Skin of body (tissue), 2 donors: ENCODE data around the gene MYO15B. TPM values are rescaled to one million over a fixed set of nuclear protein-coding genes. Genes with fewer than 3 reads are reported as not detected.
A peak's percentile ranks its signal among the peaks of the same experiment; 100 is the strongest.
"Not testable (repeated sequence)": the region's sequence is repeated elsewhere in the genome, so short reads cannot be mapped to it uniquely, and the experiment has no call there.

Experiments used
- DNase-seq: peaks from one replicate; lab custom pipeline; 2025; lab: John Stamatoyannopoulos, UW
- total RNA-seq: library from RNA; depleted of rRNA; stranded (reverse); fragments of >200 nt; gene quantifications from one replicate; pipeline ENCODE4 v1.2.3, GENCODE V29; 2014

The MYO15B gene
- total RNA-seq, 1 donor from 2014 or later = 117 TPM

DNA sequence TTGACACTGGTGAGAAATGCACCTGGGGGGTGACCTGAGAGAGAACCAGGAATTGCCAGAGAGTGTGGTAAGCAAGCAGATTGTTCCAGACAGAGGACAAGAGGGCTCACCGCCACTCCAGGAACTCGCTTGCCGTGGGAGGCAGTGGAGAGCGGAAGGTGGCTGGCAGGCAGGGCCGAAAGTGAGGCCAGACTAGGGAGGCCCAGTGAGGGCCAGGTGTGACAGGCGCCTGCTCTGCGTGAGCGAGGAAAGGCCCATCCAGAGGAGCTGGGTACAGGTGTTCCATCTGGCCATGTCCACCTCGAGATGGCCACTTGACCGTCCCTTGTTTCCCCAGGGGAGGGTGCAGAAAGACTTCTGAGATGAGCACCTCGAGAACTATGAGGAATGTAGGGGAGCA, 11.9 kb upstream of the MYO15B start:
- no peak for DNase-seq

GRCh38 chr17:75576661-75577060, 10.9 kb upstream of the MYO15B start:
- DNase-seq = no peak

DNA sequence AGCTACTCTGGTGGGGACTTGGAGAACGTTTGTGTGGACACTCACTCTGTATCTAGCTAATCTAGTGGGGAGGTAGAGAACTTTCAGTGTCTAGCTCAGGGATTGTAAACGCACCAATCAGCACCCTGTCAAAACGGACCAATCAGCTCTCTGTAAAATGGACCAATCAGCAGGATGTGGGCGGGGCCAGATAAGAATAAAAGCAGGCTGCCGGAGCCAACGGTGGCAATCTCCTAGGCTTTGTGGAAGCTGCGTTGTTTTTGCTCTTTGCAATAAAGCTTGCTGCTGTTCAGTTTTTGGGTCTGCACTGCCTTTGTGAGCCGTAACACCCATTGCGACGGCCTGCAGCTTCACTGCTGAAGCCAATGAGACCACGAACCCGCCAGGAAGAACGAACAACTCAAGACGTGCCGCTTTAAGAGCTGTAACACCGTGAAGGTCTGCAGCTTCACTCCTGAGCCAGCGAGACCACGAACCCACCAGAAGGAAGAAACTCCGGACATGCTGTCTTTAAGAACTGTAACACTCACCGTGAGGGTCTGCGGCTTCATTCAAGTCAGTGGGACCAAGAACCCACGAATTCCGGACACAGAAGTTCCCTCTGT, 6.4 kb upstream of the MYO15B start:
- DNase-seq = not testable (repeated sequence)

DNA sequence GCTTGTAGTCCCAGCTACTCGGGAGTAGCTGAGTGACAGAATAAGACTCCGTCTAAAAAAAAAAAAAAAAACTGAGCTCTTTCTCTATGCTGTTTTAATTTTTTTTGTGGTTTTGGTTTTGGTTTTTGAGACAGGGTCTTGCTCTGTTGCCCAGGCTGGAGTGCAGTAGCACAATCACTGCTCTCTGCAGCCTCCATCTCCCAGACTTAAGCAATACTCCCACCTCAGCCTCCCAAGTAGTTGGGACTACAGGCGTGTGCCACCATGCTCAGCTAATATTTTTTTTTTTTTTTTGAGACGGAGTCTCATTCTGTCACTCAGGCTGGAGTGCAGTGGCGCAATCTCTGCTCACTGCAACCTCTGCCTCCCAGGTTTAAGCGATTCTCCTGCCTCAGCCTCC, 4.4 kb upstream of the MYO15B start:
- not testable (repeated sequence) for DNase-seq

GRCh38 chr17:75584849-75585175, 2.8 kb upstream of the MYO15B start:
- no peak for DNase-seq

DNA sequence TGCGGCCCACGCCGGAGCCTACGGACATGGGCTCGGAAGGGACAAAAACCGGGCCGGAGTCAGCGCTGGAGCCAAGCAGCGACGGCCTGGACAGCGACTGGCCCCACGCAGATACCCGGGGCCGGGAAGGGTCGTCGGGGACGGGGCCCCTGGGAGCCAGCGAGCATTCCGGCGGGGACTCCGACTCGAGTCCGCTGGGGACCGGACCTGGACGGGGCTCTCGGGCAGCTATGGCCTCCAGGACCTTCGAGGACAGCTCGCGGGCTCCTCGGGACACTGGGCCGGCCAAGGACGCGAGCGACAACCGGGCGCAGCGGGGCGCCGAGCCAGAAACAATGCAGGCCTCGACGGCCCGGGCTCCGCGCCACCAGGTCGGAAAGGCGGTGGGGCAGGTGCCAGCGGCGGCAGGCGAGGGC, 1.0 kb downstream of the MYO15B start:
- DNase-seq = no peak

GRCh38 chr17:75589012-75589918, 1.7 kb downstream of the MYO15B start:
- DNase-seq = peak; percentile 87

GRCh38 chr17:75589919-75590303, 2.3 kb downstream of the MYO15B start:
- DNase-seq = no peak

DNA sequence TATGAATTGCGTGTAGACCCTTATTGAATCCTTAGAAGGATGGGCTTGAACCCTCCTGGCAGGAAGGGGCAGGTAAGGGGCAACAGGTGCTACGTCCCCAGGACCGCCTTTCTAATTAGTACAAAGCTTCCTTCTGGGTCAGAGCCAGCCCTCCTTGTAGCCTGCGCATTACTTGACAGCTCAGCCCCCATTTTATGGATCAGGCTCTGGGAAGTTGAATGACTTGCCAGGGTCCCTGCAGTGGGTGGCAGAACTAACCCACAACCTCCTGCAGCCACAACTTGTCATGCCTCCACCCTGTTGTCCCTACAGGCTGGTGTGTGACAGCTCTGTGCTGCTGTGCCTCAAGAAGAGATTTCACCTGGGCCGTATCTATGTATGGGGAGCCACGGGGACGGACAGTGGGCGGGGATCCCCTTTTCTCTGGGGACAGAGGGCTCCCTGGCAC, 2.7 kb downstream of the MYO15B start:
- no peak for DNase-seq

- no peak for DNase-seq
Observed at GRCh38 chr17:75590849-75591721, 3.5 kb downstream of the MYO15B start.

DNA sequence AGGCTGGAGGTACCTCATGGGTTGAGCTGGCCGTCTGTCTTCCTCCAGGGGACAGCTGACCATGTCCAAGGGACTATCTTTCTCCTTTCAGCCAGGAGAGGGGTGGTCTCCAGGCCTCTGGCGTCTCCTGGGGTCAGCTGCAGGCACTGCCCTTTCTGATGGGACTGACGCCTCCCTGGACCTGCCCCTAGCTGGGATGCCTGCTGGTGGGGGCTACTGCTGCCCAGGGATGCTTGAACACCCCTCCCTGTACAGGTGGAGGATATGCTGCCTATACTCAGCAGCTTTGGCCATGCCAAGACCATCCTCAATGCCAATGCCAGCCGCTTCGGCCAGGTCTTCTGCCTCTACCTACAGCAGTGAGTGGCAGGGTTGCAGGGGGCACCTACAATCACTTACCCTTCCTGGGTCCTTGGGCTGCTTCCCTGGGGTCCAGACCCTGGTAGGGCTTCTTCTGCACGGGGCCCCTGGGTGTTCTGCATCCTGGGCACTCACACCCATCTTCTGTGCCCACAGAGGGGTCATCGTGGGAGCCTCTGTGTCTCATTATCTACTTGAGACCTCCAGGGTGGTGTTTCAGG, 4.2 kb downstream of the MYO15B start:
- DNase-seq = no peak

- no peak for DNase-seq
Observed at GRCh38 chr17:75592348-75593020, 4.9 kb downstream of the MYO15B start.

DNA sequence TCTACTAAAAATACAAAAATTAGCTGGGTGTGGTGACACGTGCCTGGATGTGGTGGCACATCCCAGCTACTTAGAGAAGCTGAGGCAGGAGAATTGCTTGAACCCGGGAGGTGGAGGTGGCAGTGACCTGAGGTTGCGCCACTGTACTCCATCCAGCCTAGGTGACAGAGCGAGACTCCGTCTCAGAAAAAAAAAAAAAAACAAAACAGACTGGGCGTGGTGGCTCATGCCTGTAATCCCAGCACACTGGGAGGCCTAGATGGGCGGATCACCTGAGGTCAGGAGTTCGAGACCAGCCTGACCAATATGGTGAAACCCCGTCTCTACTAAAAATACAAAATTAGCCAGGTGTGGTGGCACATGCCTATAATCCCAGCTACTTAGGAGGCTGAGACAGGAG, 5.8 kb downstream of the MYO15B start:
- DNase-seq = not testable (repeated sequence)

DNA sequence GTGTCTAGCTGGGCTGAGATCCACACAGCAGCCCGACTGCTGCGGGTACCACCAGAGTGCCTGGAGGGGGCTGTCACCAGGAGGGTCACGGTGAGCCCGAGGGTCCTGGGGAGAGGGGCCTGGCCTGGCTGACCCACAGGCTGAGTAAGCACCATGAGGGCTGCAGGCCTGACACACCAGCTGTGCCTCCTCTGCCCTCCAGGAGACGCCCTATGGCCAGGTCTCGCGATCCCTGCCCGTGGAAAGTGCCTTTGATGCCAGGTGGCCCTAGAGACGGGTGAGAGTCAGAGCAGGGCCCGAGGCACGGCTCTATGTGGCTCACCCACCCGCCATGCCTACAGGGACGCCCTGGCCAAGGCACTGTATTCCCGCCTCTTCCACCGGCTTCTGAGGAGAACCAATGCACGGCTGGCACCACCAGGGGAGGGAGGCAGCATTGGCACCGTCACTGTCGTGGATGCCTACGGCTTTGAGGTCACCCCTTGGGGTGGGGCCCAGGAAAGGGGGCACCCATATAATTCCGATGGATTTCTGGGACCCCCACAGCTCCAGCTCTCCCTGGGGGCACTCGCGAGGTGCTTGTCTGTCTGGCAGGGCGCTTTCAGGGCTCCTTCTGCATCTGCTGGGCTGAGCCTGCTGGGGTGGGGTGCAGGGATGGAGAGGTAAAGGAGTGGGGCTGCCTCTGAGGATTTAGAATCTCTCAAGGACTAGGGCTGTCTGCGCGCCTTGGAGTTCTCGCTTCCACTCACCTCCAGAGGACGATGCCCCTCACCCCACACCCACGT, 7.1 kb downstream of the MYO15B start:
- DNase-seq = no peak

DNA sequence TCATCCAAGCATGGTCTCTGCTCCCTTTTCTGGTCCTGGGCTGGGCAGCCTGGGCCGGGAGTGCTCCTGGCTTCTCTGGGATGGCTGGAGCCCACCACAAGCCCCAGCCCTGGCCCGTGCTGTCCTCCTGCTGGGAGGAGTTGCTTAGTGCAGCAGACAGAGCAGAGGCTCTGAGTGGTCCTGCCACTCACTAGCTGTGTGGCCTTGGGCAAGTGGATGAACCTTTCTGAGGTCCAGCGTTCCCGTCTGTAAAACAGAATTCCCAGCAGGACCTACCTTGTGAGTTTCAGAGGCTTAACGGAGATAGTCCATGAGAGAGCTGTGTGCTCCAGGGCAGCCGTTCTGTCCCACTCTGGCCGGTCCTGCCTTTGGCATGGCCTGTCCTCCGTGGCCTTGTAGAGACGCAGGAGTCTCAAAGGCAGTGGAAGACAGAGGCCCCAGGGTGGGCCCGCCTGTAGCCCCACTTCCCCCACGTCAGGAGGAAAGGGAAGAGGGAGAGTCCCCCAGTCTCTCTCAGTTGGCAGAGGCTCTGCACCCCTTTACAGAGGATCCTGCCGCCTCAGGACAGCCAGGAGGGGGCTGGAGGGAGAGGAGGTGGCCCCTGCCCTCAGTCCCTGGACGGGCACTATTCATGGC, 7.8 kb downstream of the MYO15B start:
- no peak for DNase-seq

GRCh38 chr17:75595920-75596313, 8.3 kb downstream of the MYO15B start:
- DNase-seq = no peak

DNA sequence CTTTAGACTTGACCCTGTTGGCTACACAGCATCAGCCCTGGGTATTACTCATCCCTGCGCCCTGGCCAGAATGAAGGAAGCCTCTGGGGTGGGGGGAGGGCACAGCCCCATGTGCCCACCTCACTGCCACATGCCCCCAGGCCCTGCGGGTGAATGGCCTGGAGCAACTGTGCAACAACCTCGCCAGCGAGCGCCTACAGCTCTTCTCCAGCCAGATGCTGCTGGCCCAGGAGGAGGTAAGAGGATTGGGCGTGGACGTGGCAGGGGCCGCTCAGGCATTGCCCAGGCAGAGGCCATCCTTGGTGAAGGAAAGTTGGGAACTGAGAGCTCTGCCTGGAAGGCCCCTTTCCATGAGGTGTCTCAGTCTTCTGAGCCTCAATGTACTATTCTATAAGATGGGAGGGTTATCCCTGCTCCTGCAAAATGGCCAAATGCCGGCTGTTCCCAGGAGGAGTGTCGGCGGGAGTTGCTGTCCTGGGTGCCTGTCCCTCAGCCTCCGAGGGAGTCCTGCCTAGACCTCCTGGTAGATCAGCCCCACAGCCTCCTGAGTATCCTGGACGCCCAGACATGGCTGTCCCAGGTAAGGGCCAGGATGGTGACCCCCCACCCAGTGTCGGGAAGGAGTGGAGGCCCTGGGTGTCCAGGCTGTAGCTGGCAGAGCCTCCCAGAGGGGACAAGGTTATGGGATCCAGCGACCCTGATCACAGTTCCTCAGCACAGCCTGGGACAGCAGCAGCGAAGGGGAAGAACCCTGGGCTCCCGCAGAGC, 8.9 kb downstream of the MYO15B start:
- DNase-seq = no peak

DNA sequence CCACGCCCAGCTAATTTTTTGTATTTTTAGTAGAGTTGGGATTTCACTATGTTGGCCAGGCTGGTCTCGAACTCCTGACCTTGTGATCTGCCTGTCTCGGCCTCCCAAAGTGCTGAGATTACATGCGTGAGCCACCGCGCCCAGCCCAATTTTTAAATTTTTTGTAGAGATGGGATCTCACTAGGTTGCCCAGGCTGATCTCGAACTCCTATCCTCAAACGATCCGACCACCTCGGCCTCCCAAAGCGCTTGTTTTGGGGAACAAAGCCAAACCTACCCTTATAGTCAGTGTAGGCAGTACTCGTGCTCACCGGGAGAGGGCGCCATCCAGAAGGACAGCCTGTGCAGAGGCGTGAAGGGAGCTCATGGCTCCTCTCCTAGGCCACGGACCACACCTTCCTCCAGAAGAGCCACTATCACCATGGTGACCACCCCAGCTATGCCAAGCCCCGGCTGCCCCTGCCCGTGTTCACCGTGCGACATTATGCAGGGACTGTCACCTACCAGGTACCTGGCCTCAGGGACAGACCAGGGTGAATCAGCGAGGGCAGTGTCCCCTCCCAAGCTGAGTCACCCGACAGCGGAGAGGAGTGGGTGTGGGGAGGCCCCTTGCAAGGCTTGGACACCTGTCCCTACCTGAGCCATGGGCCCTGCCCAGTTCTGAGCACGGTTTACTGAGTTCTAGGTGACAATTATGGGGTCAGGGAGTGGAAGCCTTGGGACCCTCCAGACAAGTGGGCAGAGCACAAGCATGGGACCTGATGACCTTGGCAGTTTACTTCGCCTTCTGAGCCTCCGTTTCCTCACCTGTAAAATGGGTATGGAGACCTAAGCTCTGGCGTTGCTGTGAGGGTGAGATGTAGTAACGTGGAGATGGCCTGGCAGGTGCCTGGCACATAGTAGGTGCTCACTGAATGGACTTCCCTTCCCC, 13.7 kb downstream of the MYO15B start:
- DNase-seq = no peak
